ENCODE results near the gene PLP2.

GRCh38 chrX:49221868-49222267 is 50.2 kb downstream of the PLP2 start:
- no peak for TF ChIP-seq NFRKB (IDR thresholded peaks at IDR 0.05)
- no peak for TF ChIP-seq TARDBP (IDR thresholded peaks at IDR 0.05)
- no peak for TF ChIP-seq SP1 (IDR thresholded peaks at IDR 0.05)
- no peak for TF ChIP-seq ELF4 (IDR thresholded peaks at IDR 0.05)
